ENCODE measurements around the gene DNAJB6.

Gene DNAJB6

DNA sequence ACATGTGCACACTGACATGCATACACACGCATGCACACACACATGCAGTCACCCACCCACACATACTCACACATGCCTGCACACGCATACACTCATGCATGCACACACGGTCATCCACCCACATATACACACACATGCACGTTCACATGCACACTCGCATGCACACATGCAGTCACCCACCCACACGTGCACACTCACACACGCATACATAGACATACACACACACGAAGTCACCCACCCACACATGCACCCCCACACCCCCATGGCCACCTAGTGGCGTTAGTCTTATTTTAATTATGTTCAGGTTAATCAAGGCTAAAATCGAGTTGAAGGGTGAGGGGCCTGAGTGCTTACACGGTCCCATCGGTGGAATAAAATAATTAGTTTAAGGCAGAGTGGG, 96.8 kb downstream of the DNAJB6 start:
- no peak overlapping the region for H3K27ac ChIP-seq
- no peak overlapping the region for H3K4me3 ChIP-seq

DNA sequence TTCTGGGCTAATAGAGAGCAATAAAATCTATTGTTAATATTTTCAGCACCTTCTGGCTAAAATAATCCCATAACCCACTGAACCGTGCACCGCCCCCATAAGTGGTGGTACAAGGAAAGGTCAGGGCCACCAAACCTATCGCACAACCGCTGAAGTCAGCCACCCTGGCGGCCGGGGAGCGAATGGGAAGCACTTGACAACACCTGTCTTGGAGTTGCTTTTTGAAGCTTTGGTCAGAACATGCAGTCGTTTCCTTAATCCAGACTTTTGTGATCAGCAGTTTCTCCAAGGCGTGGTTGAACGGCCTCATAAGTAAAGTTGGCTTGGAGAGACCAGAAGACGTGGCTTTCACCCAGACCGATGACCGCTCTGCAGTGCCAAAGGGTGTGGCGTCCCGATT, 97.4 kb downstream of the DNAJB6 start:
- Histone ChIP-seq H3K4me3 (no peak overlapping the region), H3K27ac (no peak overlapping the region)

- H3K27ac ChIP-seq = no peak overlapping the region
These were observed 97.9 kb downstream of the DNAJB6 start for GRCh38 chr7:157434701-157435100.

GRCh38 chr7:157436076-157436475, 99.3 kb downstream of the DNAJB6 start:
- Histone ChIP-seq H3K27ac (no peak overlapping the region), H3K4me3 (no peak overlapping the region)

More at GRCh38 chr7:157434701-157435100, 97.9 kb downstream of the DNAJB6 start:
- H3K4me3 ChIP-seq = no peak overlapping the region

DNA sequence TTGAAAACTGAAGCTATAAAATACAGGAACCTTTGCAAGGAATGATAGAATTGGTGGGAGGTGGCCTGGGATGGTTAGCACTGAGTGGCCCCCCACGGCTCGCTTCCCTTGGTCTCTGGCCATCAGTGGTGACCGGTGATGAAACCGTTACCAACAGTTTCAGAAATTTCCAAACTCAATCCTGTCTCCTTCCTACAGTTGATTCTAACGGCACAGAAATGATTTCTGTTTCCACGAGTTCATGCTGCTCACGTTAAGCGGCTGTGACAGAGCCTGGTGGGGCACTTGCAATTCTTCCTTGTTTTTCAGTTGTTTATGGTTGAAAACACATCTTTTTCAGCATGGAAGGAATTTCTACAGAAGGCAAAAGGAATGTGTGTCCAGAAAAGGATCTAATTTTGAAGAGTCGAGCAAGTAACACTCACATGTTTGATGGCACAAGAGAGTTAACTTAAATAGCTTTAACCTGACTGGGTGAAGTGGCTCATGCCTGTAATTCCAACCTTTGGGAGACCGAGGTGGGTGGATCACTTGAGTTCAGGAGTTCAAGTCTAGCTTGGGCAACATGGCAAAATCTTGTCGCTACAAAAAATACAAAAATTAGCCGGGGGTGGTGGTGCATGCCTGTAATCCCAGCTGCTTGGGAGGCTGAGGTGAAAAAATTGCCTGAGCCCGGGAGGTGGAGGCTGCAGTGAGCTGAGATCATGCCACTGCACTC, 100.1 kb downstream of the DNAJB6 start:
- H3K27ac ChIP-seq = no peak overlapping the region
- no peak overlapping the region for H3K4me3 ChIP-seq

GRCh38 chr7:157437519-157438061, 100.8 kb downstream of the DNAJB6 start:
- Histone ChIP-seq H3K4me3 (no peak overlapping the region), H3K27ac (no peak overlapping the region)

GRCh38 chr7:157438121-157439025, 101.6 kb downstream of the DNAJB6 start:
- H3K27ac ChIP-seq = no peak overlapping the region
- no peak overlapping the region for H3K4me3 ChIP-seq

DNA sequence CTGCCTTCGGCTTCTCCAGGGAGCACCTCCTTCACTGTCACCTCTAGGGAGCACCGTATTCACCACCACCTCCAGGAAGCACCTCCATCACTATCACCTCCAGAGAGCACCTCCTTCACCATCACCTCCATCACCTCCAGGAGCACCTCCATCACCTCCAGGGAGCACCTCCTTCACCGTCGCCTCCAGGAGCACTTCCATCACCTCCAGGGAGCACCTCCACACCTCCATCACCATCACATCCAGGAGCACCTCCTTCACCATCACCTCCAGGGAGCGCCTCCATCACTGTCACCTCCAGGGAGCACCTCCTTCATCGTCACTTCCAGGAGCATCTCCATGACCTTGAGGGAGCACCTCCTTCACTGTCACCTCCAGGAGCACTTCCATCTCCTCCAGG, 102.3 kb downstream of the DNAJB6 start:
- H3K27ac ChIP-seq = no peak overlapping the region

GRCh38 chr7:157439761-157440160, 103.0 kb downstream of the DNAJB6 start:
- H3K4me3 ChIP-seq = no peak overlapping the region

More for the DNA sequence above, 102.3 kb downstream of the DNAJB6 start:
- H3K4me3 ChIP-seq = no peak overlapping the region

GRCh38 chr7:157440346-157441022, 103.7 kb downstream of the DNAJB6 start:
- Histone ChIP-seq H3K4me3 (no peak overlapping the region), H3K27ac (no peak overlapping the region)

More at GRCh38 chr7:157439761-157440160, 103.0 kb downstream of the DNAJB6 start:
- H3K27ac ChIP-seq = no peak overlapping the region

DNA sequence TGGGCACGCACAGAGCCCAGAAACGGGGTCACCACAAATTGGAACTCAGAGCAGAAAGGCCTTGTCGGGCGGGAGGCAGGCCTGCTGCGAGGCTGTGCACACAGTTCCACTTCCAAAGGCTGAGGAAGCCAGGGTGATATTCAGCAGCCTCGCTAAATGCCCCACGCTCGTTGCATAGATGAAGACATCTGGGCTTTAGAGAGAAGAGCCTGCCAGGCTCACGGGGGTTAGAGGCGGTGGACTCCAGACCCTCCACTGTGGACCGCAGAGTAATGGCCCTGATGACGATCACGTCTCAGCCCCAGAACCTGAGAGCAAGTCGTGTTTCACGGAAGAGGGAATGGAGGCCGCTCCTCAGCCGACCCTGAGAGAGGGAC, 104.2 kb downstream of the DNAJB6 start:
- no peak overlapping the region for H3K4me3 ChIP-seq
- H3K27ac ChIP-seq = no peak overlapping the region

DNA sequence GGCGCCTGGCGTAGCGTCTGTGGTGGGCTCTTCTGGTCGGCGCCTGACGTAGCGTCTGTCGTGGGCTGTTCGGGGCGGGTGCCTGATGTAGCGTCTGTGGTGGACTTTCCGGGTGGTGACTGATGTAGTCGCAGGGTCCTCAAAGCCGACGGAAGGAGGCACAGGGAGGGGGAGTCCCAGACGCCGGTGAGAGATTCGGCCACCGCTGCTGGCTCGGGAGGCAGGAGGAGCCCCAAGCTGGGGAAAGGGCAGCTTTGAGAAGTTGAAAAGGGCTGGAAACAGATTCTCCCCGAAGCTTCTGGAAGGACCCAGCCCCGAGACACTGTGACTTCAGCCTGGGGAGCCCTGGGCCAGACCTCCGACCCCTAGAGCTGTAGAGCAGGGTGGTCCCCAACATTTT, 105.7 kb downstream of the DNAJB6 start:
- no peak overlapping the region for H3K4me3 ChIP-seq
- H3K27ac ChIP-seq = no peak overlapping the region

- no peak overlapping the region for H3K27ac ChIP-seq
- H3K4me3 ChIP-seq = no peak overlapping the region
These were observed 106.4 kb downstream of the DNAJB6 start for GRCh38 chr7:157442993-157443831.

- Histone ChIP-seq H3K4me3 (no peak overlapping the region), H3K27ac (no peak overlapping the region)
These were observed 107.4 kb downstream of the DNAJB6 start for GRCh38 chr7:157444011-157444842.

- no peak overlapping the region for H3K27ac ChIP-seq
- H3K4me3 ChIP-seq = no peak overlapping the region
These were observed 108.0 kb downstream of the DNAJB6 start for GRCh38 chr7:157444843-157445135.

- Histone ChIP-seq H3K27ac (no peak overlapping the region), H3K4me3 (no peak overlapping the region)
These were observed 108.6 kb downstream of the DNAJB6 start for GRCh38 chr7:157445246-157445955.

GRCh38 chr7:157445956-157446295, 109.1 kb downstream of the DNAJB6 start:
- H3K4me3 ChIP-seq = no peak overlapping the region
- no peak overlapping the region for H3K27ac ChIP-seq

- H3K4me3 ChIP-seq = no peak overlapping the region
These were observed 109.5 kb downstream of the DNAJB6 start for GRCh38 chr7:157446322-157446721.

More at GRCh38 chr7:157446322-157446721, 109.5 kb downstream of the DNAJB6 start:
- H3K27ac ChIP-seq = no peak overlapping the region

Data from skin epidermis (tissue), 12 donors.